GM20000 (cell line): ENCODE data around the gene LEF1.
A peak's percentile ranks its signal among the peaks of the same experiment; 100 is the strongest.

Experiments used
- DNase-seq: peaks from one replicate; pipeline ENCODE4 v3.0.0; 2012; ENCODE audit warnings: low spot score
- TF ChIP-seq, protein P1 (sequence below): IDR thresholded peaks from 2 replicates; pipeline ENCODE4 v1.5.1; 2012; ENCODE audit warnings: mild to moderate bottlenecking, control low read depth; ENCODE audit errors: extremely low read depth, missing control alignments

The LEF1 gene

DNA sequence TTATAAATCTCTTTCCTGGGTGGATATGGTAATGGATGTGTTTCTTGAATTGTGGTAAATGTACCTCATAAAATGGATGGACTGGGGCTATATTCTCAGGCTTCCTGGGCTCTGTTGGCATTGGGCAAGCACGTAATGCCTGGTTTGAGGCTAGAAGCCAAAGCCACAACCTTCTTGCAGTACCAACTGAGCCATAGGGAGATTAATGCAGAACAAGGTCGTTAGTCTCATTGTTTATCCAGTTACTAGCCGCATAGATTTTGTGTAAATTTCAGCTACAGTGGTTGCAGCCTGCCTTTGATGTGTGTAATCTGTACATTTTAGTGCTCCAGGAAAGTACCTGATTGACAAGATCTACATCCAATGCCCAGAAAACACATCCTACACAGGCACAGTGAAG is 7.2 kb upstream of the LEF1 start:
- TF ChIP-seq, protein P1, sequence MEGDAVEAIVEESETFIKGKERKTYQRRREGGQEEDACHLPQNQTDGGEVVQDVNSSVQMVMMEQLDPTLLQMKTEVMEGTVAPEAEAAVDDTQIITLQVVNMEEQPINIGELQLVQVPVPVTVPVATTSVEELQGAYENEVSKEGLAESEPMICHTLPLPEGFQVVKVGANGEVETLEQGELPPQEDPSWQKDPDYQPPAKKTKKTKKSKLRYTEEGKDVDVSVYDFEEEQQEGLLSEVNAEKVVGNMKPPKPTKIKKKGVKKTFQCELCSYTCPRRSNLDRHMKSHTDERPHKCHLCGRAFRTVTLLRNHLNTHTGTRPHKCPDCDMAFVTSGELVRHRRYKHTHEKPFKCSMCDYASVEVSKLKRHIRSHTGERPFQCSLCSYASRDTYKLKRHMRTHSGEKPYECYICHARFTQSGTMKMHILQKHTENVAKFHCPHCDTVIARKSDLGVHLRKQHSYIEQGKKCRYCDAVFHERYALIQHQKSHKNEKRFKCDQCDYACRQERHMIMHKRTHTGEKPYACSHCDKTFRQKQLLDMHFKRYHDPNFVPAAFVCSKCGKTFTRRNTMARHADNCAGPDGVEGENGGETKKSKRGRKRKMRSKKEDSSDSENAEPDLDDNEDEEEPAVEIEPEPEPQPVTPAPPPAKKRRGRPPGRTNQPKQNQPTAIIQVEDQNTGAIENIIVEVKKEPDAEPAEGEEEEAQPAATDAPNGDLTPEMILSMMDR, result no peak
- DNase-seq, result no peak

DNA sequence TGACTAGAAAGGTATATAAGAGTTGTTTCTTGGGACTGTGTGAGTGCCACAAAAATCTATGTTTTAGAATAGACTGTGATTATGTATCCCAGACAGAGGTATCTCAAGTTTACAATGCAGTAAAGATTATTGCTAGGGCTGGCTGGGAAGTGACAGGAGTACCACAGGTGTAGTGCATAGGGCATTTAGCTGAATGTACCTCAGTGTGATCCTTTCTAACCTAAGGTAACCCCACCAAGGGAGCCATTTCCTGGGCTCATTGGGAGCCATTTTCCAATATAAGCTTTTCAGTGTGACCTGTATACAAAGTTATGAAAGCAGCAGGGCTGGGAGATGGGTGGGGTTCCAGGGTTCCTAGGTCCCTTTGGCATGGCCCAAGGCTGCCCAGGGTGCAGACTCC is 6.1 kb upstream of the LEF1 start:
- no peak for DNase-seq
- TF ChIP-seq, protein P1, result no peak

DNA sequence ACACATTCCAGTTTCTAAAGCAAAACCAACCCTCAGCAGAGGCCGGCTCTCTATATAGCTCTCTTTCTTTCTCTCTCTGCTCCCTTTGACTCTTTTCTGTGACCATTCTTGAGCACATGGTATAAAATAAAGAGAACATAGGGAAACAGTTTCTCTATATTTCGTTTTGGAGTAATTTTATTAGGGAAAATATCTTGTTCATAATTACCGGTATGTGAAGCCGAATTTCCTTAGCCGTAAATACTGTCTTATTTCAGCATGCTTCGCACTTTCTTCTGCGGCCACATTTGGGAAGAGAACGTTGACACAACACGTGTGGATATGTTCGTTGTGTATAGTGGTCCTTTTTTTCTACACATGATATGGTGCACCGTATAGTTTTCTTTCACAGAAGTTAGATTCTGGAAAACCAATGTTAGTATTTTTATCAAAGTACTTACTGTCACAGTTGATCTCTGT is 4.9 kb upstream of the LEF1 start:
- TF ChIP-seq, protein P1, result no peak
- DNase-seq, result no peak

DNA sequence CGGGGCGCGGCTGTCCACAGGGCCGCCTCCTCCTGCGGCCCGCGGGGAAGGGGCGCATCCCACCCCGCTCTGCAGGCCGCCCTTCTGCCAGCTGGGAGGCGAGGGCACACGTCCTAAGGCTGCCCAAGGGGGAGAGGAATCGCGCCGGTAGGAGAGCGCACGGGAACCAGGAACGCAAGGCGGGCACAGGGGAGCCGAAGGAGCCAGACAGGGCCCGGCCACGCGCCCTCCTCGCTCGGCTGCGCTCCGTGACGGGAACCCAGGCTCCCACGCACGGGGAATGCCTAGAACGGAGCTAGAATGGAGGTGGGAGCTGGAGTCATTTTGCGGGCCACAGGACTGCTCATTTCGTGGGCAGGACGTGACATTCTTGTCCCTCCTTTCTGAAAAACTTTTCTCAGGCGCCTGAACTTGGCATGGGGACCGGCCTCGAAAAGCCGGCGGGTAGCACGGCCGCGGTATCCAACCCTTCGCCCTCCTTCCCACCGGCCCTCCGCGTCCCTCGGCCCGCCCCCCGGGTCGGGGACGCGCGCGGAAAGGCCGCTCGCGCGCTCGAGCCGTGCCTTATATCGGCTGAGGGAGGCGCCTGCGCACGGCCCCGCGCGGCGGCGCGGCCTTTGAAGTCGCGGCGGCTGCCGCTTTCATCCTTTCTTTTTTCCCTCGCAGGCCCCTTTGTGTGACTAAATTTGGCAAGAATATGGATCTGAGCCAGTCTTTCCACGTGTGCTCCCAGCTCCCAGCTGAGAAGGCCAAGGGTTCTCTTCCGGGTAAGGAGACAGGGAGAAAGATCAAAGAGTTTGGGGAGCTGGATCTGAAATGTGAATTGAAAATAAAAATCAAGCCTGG is 4.2 kb upstream of the LEF1 start:
- peak; percentile 82 for DNase-seq
- TF ChIP-seq, protein P1, result no peak

DNA sequence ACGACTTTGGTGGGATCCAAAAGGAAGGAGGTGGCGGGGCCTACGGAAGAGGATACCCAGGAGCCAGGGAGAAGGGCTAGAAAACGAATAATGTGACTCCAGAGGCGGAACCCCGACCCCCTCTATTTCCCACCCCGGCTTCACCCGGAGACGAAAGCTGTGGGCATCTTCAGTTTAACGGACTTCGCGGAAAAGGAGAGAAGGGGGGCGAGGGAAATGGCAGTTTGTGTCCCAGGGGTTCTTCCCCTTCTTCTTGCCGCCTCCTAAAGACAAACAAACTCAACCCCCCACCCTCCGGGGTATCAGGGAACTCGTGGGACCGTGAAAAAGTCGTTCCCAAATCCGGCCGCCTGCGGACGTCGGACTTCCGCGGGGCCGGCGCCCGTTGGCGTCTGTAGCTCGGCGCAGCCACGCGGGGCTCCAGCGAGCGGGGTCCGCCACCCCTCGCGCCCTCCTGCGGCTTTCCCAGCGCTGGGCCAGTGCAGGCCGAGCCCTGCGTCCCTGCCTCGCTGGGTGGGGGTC is 3.6 kb upstream of the LEF1 start:
- peak; percentile 72 for DNase-seq
- TF ChIP-seq, protein P1, result peak; percentile 28

DNA sequence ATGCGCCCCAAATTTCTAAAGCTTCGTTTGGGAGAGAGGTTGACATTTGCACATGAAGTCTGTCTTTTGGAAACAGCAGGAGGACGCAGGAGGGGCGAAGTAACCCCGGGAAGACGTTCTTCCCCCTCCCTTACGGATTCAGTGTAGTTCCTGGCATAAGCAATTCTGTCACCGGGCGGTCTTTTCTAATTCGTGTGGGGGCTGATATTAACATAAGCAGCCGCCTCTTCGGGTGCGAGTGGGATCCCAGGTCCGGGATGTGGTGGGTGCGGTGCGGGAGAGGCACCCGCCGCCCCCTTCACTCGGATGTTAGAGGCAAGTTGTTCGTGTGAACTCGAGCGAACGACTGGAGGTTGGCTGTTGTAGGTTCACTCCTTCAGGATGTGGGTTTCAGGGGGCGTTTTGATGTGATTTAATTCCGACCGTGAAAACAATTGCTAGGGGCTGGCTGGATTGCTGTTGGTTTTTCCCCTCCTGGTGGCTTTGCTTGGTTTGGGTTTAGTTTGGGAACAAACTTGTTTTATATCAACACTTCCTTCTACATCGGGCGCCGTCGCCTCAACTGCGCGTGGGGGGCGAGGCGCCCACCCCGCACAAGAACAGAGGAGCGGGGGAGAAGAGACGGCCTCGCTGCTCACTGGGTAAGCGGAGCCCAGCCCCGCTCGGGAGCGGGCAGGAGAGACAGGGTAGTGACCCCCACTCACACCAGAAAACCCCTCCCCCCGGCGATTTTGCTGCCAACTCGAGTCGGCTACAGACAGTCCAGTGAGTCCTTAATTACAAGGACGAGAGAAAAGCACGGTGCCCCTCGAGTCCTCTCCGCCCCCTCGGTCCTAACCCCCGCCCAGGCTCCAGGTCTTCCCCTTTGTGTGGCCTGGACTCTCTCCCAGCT is 2.9 kb upstream of the LEF1 start:
- TF ChIP-seq, protein P1, result no peak
- peak; percentile 37 for DNase-seq
